ENCODE results near the gene HHATL. TPM values are rescaled to one million over a fixed set of nuclear protein-coding genes. Genes with fewer than 3 reads are reported as not detected.

HHATL gene
- total RNA-seq, 1 donor from 2014 or later: not detected

GRCh38 chr3:42696356-42697288 lies 6.0 kb downstream of the HHATL start:
- FAIRE-seq: no peak
- no peaks in the 10 kb centered on the region for H3K36me3 ChIP-seq (ENCODE audit: insufficient read depth, low read length)
- H3K4me1 ChIP-seq (ENCODE audit: insufficient read depth, low read length): no peaks in the 10 kb centered on the region
- H4K20me1 ChIP-seq (ENCODE audit: insufficient read depth, low read length): no peaks in the 10 kb centered on the region
- H3K9ac ChIP-seq (ENCODE audit: low read length): no peak overlapping the region
- no peak overlapping the region for H3K27ac ChIP-seq (ENCODE audit: low read depth, low read length)
- no peaks in the 10 kb centered on the region for H3K9me3 Mint-ChIP-seq (ENCODE audit: unreplicated experiment)
- H3K4me1 Mint-ChIP-seq (ENCODE audit: low read depth, unreplicated experiment): no peaks in the 10 kb centered on the region
- H3K27me3 Mint-ChIP-seq (ENCODE audit: low read depth, unreplicated experiment): peaks cover 16% of the 10 kb centered on the region
- no peak overlapping the region for H2AFZ ChIP-seq (ENCODE audit: low read depth, low read length)
- peaks cover 18% of the 10 kb centered on the region for H3K27me3 ChIP-seq (ENCODE audit: insufficient read depth, low read length)
- TF ChIP-seq CTCF (IDR thresholded peaks at IDR 0.05; ENCODE audit: insufficient read depth, low read depth, low read length): no peak
- TF ChIP-seq EZH2 (IDR thresholded peaks at IDR 0.05; ENCODE audit: insufficient read depth, low read length): no peak
- H3K79me2 ChIP-seq (ENCODE audit: insufficient read depth, low read length): no peaks in the 10 kb centered on the region
- no peaks in the 10 kb centered on the region for H3K36me3 Mint-ChIP-seq (ENCODE audit: low read depth, unreplicated experiment)
- H3K9me3 ChIP-seq (ENCODE audit: insufficient read depth, low read depth, low read length): no peaks in the 10 kb centered on the region
- no peak overlapping the region for H3K4me3 ChIP-seq (ENCODE audit: insufficient read depth, low read depth, low read length)
- DNase-seq (ENCODE audit: low read depth): no peak
- no peak overlapping the region for H3K4me3 Mint-ChIP-seq (ENCODE audit: unreplicated experiment)
- no peak overlapping the region for H3K27ac Mint-ChIP-seq (ENCODE audit: unreplicated experiment)
- H3K4me2 ChIP-seq (ENCODE audit: low read length): no peak overlapping the region

GRCh38 chr3:42694366-42694765 lies 8.2 kb downstream of the HHATL start:
- Histone ChIP-seq H3K4me2 (ENCODE audit: low read length) (no peak overlapping the region), H3K27ac (ENCODE audit: low read depth, low read length) (no peak overlapping the region), H3K9me3 (ENCODE audit: insufficient read depth, low read depth, low read length) (no peaks in the 10 kb centered on the region), H3K9ac (ENCODE audit: low read length) (no peak overlapping the region), H3K27me3 (ENCODE audit: insufficient read depth, low read length) (peaks cover 26% of the 10 kb centered on the region), H3K36me3 (ENCODE audit: insufficient read depth, low read length) (no peaks in the 10 kb centered on the region), H4K20me1 (ENCODE audit: insufficient read depth, low read length) (no peaks in the 10 kb centered on the region), H3K4me1 (ENCODE audit: insufficient read depth, low read length) (no peaks in the 10 kb centered on the region), H3K4me3 (ENCODE audit: insufficient read depth, low read depth, low read length) (no peak overlapping the region), H2AFZ (ENCODE audit: low read depth, low read length) (no peak overlapping the region), H3K79me2 (ENCODE audit: insufficient read depth, low read length) (no peaks in the 10 kb centered on the region)
- Mint-ChIP-seq H3K27ac (ENCODE audit: unreplicated experiment) (no peak overlapping the region), H3K4me3 (ENCODE audit: unreplicated experiment) (no peak overlapping the region), H3K36me3 (ENCODE audit: low read depth, unreplicated experiment) (no peaks in the 10 kb centered on the region), H3K27me3 (ENCODE audit: low read depth, unreplicated experiment) (peaks cover 32% of the 10 kb centered on the region), H3K9me3 (ENCODE audit: unreplicated experiment) (no peaks in the 10 kb centered on the region), H3K4me1 (ENCODE audit: low read depth, unreplicated experiment) (no peaks in the 10 kb centered on the region)
- no peak for DNase-seq (ENCODE audit: low read depth)
- TF ChIP-seq EZH2 (IDR thresholded peaks at IDR 0.05; ENCODE audit: insufficient read depth, low read length) (no peak), CTCF (IDR thresholded peaks at IDR 0.05; ENCODE audit: insufficient read depth, low read depth, low read length) (no peak)
- FAIRE-seq: no peak

DNA sequence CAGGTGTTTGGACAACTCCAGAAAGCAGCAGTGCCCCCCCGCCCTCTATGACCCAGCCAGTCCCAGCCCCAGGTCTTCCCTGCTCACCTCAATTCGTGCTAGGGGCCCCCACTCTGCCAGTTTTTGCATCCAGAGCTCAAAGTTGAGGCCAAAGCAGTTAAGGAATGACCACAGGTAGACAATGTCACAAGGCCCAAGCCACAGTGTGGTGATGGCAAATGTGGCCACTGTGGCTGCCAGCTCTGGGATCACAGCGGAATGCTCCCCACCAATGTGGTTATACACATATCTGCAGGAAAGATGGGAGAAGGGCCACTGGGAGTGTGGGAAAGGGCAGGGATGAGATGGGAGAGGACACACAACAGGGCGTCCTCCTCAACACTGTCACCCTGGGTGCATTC lies 9.1 kb downstream of the HHATL start:
- no peak overlapping the region for H2AFZ ChIP-seq (ENCODE audit: low read depth, low read length)
- no peak overlapping the region for H3K4me2 ChIP-seq (ENCODE audit: low read length)
- no peak overlapping the region for H3K9ac ChIP-seq (ENCODE audit: low read length)
- no peak overlapping the region for H3K4me3 ChIP-seq (ENCODE audit: insufficient read depth, low read depth, low read length)
- H4K20me1 ChIP-seq (ENCODE audit: insufficient read depth, low read length): no peaks in the 10 kb centered on the region
- H3K27ac ChIP-seq (ENCODE audit: low read depth, low read length): no peak overlapping the region
- peaks cover 26% of the 10 kb centered on the region for H3K27me3 ChIP-seq (ENCODE audit: insufficient read depth, low read length)
- Mint-ChIP-seq H3K4me1 (ENCODE audit: low read depth, unreplicated experiment) (no peaks in the 10 kb centered on the region), H3K27me3 (ENCODE audit: low read depth, unreplicated experiment) (peaks cover 36% of the 10 kb centered on the region), H3K4me3 (ENCODE audit: unreplicated experiment) (no peak overlapping the region), H3K27ac (ENCODE audit: unreplicated experiment) (no peak overlapping the region), H3K36me3 (ENCODE audit: low read depth, unreplicated experiment) (no peaks in the 10 kb centered on the region), H3K9me3 (ENCODE audit: unreplicated experiment) (no peaks in the 10 kb centered on the region)
- H3K9me3 ChIP-seq (ENCODE audit: insufficient read depth, low read depth, low read length): no peaks in the 10 kb centered on the region
- no peaks in the 10 kb centered on the region for H3K36me3 ChIP-seq (ENCODE audit: insufficient read depth, low read length)
- no peak for FAIRE-seq
- TF ChIP-seq CTCF (IDR thresholded peaks at IDR 0.05; ENCODE audit: insufficient read depth, low read depth, low read length): no peak
- H3K79me2 ChIP-seq (ENCODE audit: insufficient read depth, low read length): no peaks in the 10 kb centered on the region
- no peak for DNase-seq (ENCODE audit: low read depth)
- no peaks in the 10 kb centered on the region for H3K4me1 ChIP-seq (ENCODE audit: insufficient read depth, low read length)
